Right renal cortex interstitium (tissue), 3 donors: ENCODE measurements around the gene SYNE4. TPM values are rescaled to one million over a fixed set of nuclear protein-coding genes. Genes with fewer than 3 reads are reported as not detected.

Experiments
- DNase-seq, 3 donors: peaks; one replicate each; pipeline ENCODE4 v3.0.0-alpha.2; 2013; ENCODE audit warnings: low read depth in 3 of 3, low spot score in 2 of 3
- polyA plus RNA-seq, 3 donors: library from polyadenylated mRNA; unstranded; fragments of 120-200 nt; gene quantifications; one replicate each; pipeline ENCODE4 v1.2.1, GENCODE V29; 2013; ENCODE audit not compliant: insufficient read length in 3 of 3

Gene SYNE4
- polyA plus RNA-seq, 3 donors, result 9.8 to 10.1 (median 9.9) TPM

- no peak for DNase-seq
Measured at GRCh38 chr19:36026091-36026876, 17.7 kb upstream of the SYNE4 start.

- DNase-seq, result no peak
Measured at GRCh38 chr19:36025541-36025940, 16.9 kb upstream of the SYNE4 start.

- DNase-seq, result no peak
Measured at GRCh38 chr19:36023432-36023831, 14.8 kb upstream of the SYNE4 start.

- no peak for DNase-seq
Measured at GRCh38 chr19:36019061-36019670, 10.6 kb upstream of the SYNE4 start.

- peak; percentile 86 to 96 (median 93) for DNase-seq
Measured at GRCh38 chr19:36014012-36014924, 5.7 kb upstream of the SYNE4 start, which contains the start of gene ALKBH6. Gene ALKBH6, minus strand, starts transcription at chr19:36014213. Its CDS starts 816 bp downstream, at chr19:36013397.

GRCh38 chr19:36013280-36014011 is 4.8 kb upstream of the SYNE4 start:
- no peak for DNase-seq

- no peak for DNase-seq
Measured at GRCh38 chr19:36010402-36010801, 1.8 kb upstream of the SYNE4 start.

GRCh38 chr19:36009633-36010379 is 1.2 kb upstream of the SYNE4 start:
- no peak for DNase-seq

- no peak for DNase-seq
Measured at GRCh38 chr19:36009220-36009619, 607 bp upstream of the SYNE4 start.

GRCh38 chr19:36006955-36007354 is 1.7 kb downstream of the SYNE4 start:
- DNase-seq, result no peak

- no peak for DNase-seq
Measured at GRCh38 chr19:36003284-36003683, 5.3 kb downstream of the SYNE4 start.

GRCh38 chr19:36001605-36002004 is 7.0 kb downstream of the SYNE4 start:
- DNase-seq, result no peak

- DNase-seq, result no peak
Measured at GRCh38 chr19:35996777-35997176, 11.8 kb downstream of the SYNE4 start.

- peak; percentile 83 to 91 (median 88) for DNase-seq
Measured at GRCh38 chr19:35995048-35995993, 13.3 kb downstream of the SYNE4 start, which contains the start of gene SDHAF1. Gene SDHAF1, plus strand, starts transcription at chr19:35995188. Its CDS starts 87 bp downstream, at chr19:35995275.

GRCh38 chr19:35993923-35994598 is 14.6 kb downstream of the SYNE4 start:
- no peak for DNase-seq

- no peak for DNase-seq
Measured at GRCh38 chr19:35992907-35993765, 15.5 kb downstream of the SYNE4 start.
